ENCODE data around the gene EPAS1. TPM values are rescaled to one million over a fixed set of nuclear protein-coding genes. Genes with fewer than 3 reads are reported as not detected.

EPAS1 gene
- total RNA-seq, 1 experiment from 2014 or later: 55.9 TPM

GRCh38 chr2:46328291-46328690 is 31.1 kb downstream of the EPAS1 start:
- H3K27me3 ChIP-seq (ENCODE audit: insufficient read depth, low read length): no peaks in the 10 kb centered on the region
- ChIA-PET POLR2A (no interaction called here), RAD21 (ENCODE audit: low non-redundant PET in 1 of 2, low total read pairs in 2 of 2, uncharacterized antibody in 2 of 2, unreplicated experiment in 2 of 2) (no interaction called here), CTCF (no interaction called here)
- no peak overlapping the region for H3K9ac ChIP-seq (ENCODE audit: low read length)
- no peak for DNase-seq (ENCODE audit: low read depth, low spot score)
- H3K79me2 ChIP-seq (ENCODE audit: insufficient read depth, low read length): no peaks in the 10 kb centered on the region; the same call in 1 of the 2 replicates
- no peaks in the 10 kb centered on the region for H3K9me3 ChIP-seq (ENCODE audit: control insufficient read depth in 1 of 2, insufficient read depth in 1 of 2, low read depth in 1 of 2, low read length in 2 of 2)
- H3K9me2 ChIP-seq (ENCODE audit: insufficient read depth): no peaks in the 10 kb centered on the region
- no peaks in the 10 kb centered on the region for H3K36me3 ChIP-seq (ENCODE audit: control insufficient read depth in 1 of 2, insufficient read depth in 2 of 2, low read length in 2 of 2)
- H3K27ac ChIP-seq (ENCODE audit: low read depth, low read length): no peak overlapping the region
- H3K4me1 ChIP-seq (ENCODE audit: control insufficient read depth in 1 of 2, insufficient read depth in 2 of 2, low read length in 2 of 2): peaks cover 0 to 17% of the 10 kb centered on the region in 2 experiments; a peak in 1 of 4 replicates
- BruUV-seq (replicated peaks): no TSS peak
- intact Hi-C loops (cut with micrococcal nuclease): no loop called here
- no peak overlapping the region for H3K4me2 ChIP-seq (ENCODE audit: low read length)
- no peak overlapping the region for H2AFZ ChIP-seq (ENCODE audit: low read depth, low read length, poor library complexity, severe bottlenecking)
- H3K4me3 ChIP-seq (replicated peaks in 1 of 2; ENCODE audit: low read depth in 1 of 2, low read length in 2 of 2): no peak overlapping the region
- ATAC-seq: no peak
- no peaks in the 10 kb centered on the region for H4K20me1 ChIP-seq (ENCODE audit: insufficient read depth)
- TF ChIP-seq ELF1 (IDR thresholded peaks at IDR 0.05; ENCODE audit: borderline replicate concordance, low read depth): no peak
- TF ChIP-seq ZNF274 (IDR thresholded peaks at IDR 0.05; ENCODE audit: low read depth, low read length): no peak
- no peak for TF ChIP-seq YY1 (IDR thresholded peaks at IDR 0.05; ENCODE audit: extremely low read depth, insufficient replicate concordance, low read depth, low read length)
- no peak for TF ChIP-seq CBX3 (IDR thresholded peaks at IDR 0.05; ENCODE audit: low read depth)
- no peak for TF ChIP-seq RAD21 (IDR thresholded peaks at IDR 0.05; ENCODE audit: low read depth)
- TF ChIP-seq TCF7L2 (IDR thresholded peaks at IDR 0.05; ENCODE audit: borderline replicate concordance, extremely low read depth, insufficient read depth, insufficient read length): no peak
- TF ChIP-seq SP1 (IDR thresholded peaks at IDR 0.05; ENCODE audit: low read depth): no peak
- TF ChIP-seq, protein P1, sequence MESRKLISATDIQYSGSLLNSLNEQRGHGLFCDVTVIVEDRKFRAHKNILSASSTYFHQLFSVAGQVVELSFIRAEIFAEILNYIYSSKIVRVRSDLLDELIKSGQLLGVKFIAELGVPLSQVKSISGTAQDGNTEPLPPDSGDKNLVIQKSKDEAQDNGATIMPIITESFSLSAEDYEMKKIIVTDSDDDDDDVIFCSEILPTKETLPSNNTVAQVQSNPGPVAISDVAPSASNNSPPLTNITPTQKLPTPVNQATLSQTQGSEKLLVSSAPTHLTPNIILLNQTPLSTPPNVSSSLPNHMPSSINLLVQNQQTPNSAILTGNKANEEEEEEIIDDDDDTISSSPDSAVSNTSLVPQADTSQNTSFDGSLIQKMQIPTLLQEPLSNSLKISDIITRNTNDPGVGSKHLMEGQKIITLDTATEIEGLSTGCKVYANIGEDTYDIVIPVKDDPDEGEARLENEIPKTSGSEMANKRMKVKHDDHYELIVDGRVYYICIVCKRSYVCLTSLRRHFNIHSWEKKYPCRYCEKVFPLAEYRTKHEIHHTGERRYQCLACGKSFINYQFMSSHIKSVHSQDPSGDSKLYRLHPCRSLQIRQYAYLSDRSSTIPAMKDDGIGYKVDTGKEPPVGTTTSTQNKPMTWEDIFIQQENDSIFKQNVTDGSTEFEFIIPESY (IDR thresholded peaks at IDR 0.05; ENCODE audit: extremely low read depth, insufficient replicate concordance, low read length): no peak
- TF ChIP-seq EZH2 (IDR thresholded peaks at IDR 0.05): no peak
- TF ChIP-seq ATF3 (IDR thresholded peaks at IDR 0.05): no peak
- no peak for TF ChIP-seq EGR1 (IDR thresholded peaks at IDR 0.05; ENCODE audit: low read depth)

Measured in HCT116 (cell line).